Right lobe of liver (tissue), 4 donors: Measurements from ENCODE around the gene COPB2.

Experiments used
- CTCF ChIP-seq, 4 donors: fragments of 200-600 bp in 3 of 4; fragments of 450-650 bp in 1 of 4; IDR thresholded peaks; one replicate each; pipeline versions ENCODE4 v1.5.1 to v1.8.0; 2016 to 2022; ENCODE audit warnings: antibody characterized with exemption in 4 of 4, mild to moderate bottlenecking in 2 of 4
- POLR2A ChIP-seq: fragments of 450-650 bp; IDR thresholded peaks from one replicate; pipeline ENCODE4 v1.6.1; 2017; ENCODE audit warnings: antibody characterized with exemption, mild to moderate bottlenecking
- donor health status: DM: no; HTN: no; CAD: no.
- donor health status: DM: no; HTN: no; CAD: no.
- donor health status: DM: no; HTN: yes; CAD: no.

- TF ChIP-seq POLR2A (no peak), CTCF (IDR thresholded peaks at IDR 0.05) (peak in 2 of 4 donors; percentile 6 to 26)
These were observed 69.7 kb downstream of the COPB2 start for GRCh38 chr3:139319428-139320402.
